GM18520 (cell line): ENCODE data around the gene AP1M2.
"Not testable (repeated sequence)": the region's sequence is repeated elsewhere in the genome, so short reads cannot be mapped to it uniquely, and the experiment has no call there.

Experiments used
- ATAC-seq: cut with Tn5 transposase; IDR thresholded peaks from one replicate; pipeline ENCODE4 v1.9.1; 2021; ENCODE audit not compliant: unreplicated experiment

The AP1M2 gene

DNA sequence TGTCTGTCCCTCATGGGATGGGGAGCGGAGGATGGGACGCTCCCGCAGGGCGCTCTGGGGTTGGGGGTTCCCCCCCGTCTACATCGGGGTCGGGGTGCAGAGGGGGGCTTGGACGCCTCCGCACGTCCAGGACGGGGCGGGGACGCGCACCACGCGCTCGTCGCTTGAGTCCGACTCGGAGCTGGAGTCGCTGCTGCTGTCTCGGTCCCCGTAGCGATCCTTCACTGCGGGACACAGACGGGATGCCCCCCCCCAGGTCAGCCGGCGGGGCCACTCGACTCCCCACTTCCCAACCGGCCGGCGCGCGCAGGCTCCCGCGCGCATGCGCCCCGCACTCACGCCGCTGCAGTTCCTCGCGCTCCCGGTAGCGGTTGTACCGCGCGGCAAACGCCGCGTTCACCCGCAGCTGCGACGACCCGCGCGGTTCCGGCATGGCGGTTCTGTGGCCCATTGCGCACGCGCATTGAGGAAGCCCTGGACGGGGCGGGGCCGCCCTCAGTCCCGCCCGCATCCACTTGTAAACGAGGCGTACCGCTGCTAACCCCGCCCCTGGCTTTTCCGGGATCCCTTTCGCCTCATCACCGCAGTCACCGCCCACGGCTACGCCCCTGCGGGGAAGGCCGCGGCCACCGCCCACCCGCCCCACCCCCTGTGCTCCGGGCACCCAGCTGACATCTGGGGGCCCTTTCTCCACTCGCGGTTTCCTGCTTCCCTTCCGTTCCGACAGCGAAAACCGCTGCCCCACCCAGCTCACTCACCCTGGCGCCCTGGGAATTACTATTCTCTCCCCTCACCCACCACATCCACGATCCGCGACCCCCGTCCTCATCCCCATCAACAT, 21.3 kb downstream of the AP1M2 start, which contains the start of gene KRI1:
TSS of gene KRI1 (minus strand) at position 444 of the 841 bp plus-strand sequence. CDS start at position 433, 11 bp downstream.
- ATAC-seq, result peak; percentile 26

DNA sequence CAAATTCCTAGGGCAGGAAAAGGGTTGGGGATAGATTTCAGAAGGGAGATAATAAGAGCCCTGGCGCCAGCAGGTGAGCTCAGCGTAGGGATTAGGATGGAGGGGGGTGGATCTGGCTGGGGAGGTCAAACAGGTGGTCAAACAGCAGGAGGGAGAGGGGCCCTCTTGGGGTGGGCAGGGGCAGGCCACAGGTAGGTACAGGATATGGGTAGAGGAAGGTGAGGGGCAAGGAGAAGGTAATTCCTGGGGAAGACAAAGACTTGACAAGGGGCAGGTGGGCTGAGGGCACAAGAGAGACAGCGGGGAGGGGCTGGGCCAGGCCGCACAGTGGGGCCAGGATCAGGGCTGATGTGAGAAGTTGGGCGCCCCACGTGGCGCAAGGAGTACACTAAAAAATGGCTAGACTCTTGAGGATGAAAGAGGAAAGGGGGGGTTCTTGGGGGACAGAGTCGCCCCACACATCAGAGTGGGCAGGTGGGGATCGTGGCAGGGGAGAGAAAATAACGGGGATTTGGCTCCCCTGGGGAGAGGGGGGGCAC, 22.0 kb downstream of the AP1M2 start:
- ATAC-seq, result no peak

DNA sequence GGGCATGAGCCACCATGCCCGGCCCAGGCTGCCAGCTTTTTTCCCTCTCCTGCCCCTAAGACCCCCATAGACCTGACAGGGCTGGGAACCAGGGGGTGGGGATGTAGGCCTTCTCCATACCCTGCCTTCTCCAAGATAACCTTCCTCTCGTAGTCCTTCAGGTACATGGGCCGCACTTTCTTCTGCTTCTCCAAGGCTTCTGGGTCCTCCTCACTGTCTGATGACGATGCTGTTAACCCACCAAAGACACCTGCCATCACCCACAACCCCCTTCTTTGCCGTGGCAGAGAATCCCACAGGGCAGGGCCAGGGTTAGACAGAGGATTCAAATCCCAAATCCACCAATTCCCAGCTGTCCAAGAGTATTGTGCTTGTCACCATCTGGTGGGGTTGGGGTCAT, 24.5 kb downstream of the AP1M2 start:
- no peak for ATAC-seq

- ATAC-seq, result no peak
Measured at GRCh38 chr19:10560154-10560553, 27.0 kb downstream of the AP1M2 start.

GRCh38 chr19:10557603-10558197, 29.4 kb downstream of the AP1M2 start:
- ATAC-seq, result no peak

DNA sequence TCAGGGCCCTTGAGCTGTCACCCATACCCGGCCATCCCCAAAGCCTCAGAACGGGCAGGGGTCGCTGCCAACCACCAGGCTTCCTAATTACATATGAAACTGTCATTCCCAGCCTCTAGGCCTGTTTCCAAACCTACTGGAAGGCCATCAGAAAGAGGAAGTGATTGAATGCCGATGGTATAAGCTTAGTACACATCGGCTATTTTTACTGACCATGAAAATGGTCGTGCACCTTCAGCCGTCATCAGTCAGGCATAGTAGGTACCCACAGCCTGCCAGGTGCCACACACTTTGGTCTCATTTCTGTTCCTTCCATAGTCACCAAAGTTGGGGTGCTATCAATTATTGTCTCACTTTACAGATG, 31.5 kb downstream of the AP1M2 start:
- ATAC-seq, result no peak

DNA sequence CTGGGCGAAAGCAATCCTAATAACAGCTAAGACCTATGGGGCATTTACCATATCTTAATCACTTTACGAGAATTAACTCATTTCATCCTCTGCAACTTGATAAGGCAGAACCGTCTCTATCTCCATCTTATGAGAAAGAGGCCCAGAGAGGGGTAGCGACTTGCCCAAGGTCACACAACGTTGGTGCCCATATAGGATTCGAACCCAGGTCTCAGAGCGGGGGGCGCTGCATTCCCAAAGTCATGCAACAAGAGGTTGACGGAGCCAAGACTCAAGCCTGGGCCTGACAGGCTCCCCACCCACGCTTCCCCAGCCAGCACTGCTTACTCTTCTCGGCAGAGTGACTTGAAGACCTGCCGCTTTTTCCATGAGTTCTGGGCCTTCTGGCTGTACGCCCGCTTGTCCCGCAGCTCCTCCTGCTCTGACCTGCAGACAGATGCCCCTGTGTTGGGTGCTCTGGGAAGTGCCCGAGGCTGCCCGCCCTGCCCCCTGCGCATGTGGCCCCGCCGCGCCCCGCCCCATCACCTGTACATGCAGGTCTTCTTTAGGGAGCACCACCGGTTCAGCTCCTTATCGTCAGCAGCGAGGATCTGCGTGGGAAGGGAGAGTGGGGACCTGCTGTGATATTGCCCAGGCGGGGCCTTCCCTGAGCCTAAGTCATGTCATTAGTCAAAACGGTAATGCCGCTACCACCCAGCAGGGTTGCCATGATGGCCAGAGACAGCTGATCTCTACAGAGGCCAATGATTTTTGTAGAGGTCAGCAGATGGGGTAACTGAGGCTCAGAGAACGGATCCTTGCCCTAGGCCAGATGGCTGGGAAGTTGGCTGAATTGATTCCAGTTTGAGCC, 32.1 kb downstream of the AP1M2 start:
- no peak for ATAC-seq

GRCh38 chr19:10553943-10554381, 33.1 kb downstream of the AP1M2 start:
- no peak for ATAC-seq

- ATAC-seq, result no peak
Measured at GRCh38 chr19:10553087-10553667, 33.9 kb downstream of the AP1M2 start.

- no peak for ATAC-seq
Measured at GRCh38 chr19:10552510-10553053, 34.5 kb downstream of the AP1M2 start.

- no peak for ATAC-seq
Measured at GRCh38 chr19:10551698-10552301, 35.3 kb downstream of the AP1M2 start.

- ATAC-seq, result not testable (repeated sequence)
Measured at GRCh38 chr19:10551006-10551405, 36.1 kb downstream of the AP1M2 start.

- no peak for ATAC-seq
Measured at GRCh38 chr19:10550336-10550735, 36.8 kb downstream of the AP1M2 start.

DNA sequence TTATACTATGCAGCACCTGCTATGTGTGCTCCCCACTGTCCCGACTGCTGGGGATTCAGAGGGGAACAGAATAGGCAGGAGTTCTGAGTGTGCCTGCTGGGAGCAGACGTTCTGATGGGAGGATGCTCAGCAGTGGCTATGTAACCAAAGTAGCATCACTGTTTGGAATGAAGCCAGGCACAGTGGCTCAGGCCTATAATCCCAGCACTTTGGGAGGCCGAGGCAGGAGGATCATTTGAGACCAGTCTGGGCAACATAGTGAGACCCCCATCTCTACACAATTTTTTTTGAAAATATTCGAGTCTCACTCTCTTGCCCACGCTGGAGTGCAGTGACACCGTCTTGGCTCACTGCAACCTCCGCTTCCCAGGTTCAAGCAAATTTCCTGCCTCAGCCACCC, 37.4 kb downstream of the AP1M2 start:
- ATAC-seq, result no peak

- no peak for ATAC-seq
Measured at GRCh38 chr19:10548746-10549276, 38.3 kb downstream of the AP1M2 start.

- ATAC-seq, result no peak
Measured at GRCh38 chr19:10546817-10547216, 40.3 kb downstream of the AP1M2 start.

DNA sequence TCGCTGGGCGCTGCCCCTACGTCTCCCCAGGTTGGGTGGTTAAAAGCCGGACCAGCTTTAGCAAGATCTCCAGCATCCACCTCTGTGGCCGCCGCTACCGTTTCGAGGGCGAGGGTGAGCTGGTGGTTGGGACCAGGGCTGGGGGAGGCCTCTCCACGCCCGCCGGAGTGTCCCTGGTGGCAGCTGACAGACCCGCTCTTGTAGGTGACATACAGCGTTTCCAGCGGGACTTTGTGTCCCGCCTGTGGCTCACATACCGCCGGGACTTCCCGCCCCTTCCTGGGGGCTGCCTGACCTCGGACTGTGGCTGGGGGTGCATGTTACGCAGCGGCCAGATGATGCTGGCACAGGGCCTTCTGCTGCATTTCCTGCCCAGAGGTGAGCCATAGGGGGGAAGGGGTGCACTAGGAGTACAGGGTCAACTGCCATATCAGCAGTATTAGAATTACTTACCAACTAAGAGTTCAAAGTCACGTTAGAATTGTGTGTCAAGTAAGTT, 42.3 kb downstream of the AP1M2 start:
- ATAC-seq, result no peak

DNA sequence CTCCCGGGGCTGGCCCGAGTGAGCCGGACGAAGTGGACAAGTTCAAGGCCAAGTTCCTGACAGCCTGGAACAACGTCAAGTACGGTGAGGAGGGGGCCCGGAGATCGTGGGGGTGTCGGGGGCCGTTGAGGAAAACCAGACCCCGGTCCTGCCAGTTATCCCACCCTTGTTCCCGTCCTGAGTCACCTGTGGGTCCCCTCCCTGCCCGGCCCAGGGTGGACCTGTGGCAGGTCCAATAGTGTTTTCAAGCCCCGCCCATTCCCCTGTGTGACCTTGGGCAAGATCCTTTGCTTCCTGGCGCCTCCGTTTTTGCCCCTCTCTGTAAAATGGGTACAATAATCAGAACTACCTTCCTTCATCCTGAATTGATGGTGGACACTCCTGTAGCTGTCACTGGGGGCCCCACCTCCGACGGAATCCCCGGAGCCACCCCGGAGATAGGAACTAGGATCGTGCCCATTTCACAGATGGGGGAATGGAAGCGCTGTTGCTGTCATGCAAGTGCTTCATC, 42.8 kb downstream of the AP1M2 start:
- ATAC-seq, result no peak

- peak; percentile 45 for ATAC-seq
Measured at GRCh38 chr19:10543420-10544241, 43.5 kb downstream of the AP1M2 start, which contains the start of gene ATG4D. ATG4D (plus strand) TSS chr19:10543904; CDS start chr19:10544091, 187 bp downstream.
